IMR-90 (cell line): ENCODE results near the gene ZNF488. TPM values are rescaled to one million over a fixed set of nuclear protein-coding genes. Genes with fewer than 3 reads are reported as not detected.

Source experiments
- ATAC-seq: fragments of 200-7000 bp; cut with Tn5 transposase; 2 replicates; pipeline ENCODE4 v1.9.1; 2020; ENCODE audit warnings: low read depth, mild to moderate bottlenecking, moderate library complexity
- BruUV-seq: library from RNA; stranded (reverse); fragments of 400-500 nt; replicated peaks from 2 replicates; lab custom pipeline; 2021; lab: Mats Ljungman, UMichigan
- CTCF ChIA-PET: fragments of 300-600 bp; formaldehyde crosslinking; extraction: SDS; loops from one replicate; lab custom pipeline; 2021; ENCODE audit warnings: antibody characterized with exemption; lab: Yijun Ruan, JAX
- POLR2A ChIA-PET: fragments of 300-600 bp; sonication (Branson Sonifier 250); formaldehyde crosslinking; loops from one replicate; lab custom pipeline; 2022; ENCODE audit warnings: antibody characterized with exemption; ENCODE audit not compliant: unreplicated experiment; lab: Charles Lee
- DNase-seq: peaks from one replicate; pipeline ENCODE4 v3.0.0; 2013
- H2AFZ ChIP-seq: replicated peaks from 2 replicates; pipeline ENCODE3; 2013; ENCODE audit warnings: low read length, mild to moderate bottlenecking; ENCODE audit not compliant: poor library complexity
- H2AK5ac ChIP-seq: 2 replicates; pipeline ENCODE4 v1.6.1; 2013; ENCODE audit warnings: low read depth, low read length, inconsistent platforms
- H2AK9ac ChIP-seq: replicated peaks from 2 replicates; pipeline ENCODE3; 2013; ENCODE audit warnings: mild to moderate bottlenecking, low read depth, low read length, moderate library complexity; ENCODE audit not compliant: poor library complexity
- H2BK120ac ChIP-seq: 2 replicates; pipeline ENCODE4 v1.6.1; 2013; ENCODE audit warnings: low read depth, low read length, inconsistent platforms
- H2BK15ac ChIP-seq: 3 replicates; pipeline ENCODE4 v1.6.1; 2013; ENCODE audit warnings: low read depth, low read length, inconsistent platforms
- H2BK20ac ChIP-seq: 2 replicates; pipeline ENCODE4 v1.6.1; 2013; ENCODE audit warnings: low read depth, mild to moderate bottlenecking, inconsistent platforms, low read length, moderate library complexity
- H2BK5ac ChIP-seq: 2 replicates; pipeline ENCODE4 v1.6.1; 2013; ENCODE audit warnings: mild to moderate bottlenecking, low read depth, low read length, inconsistent platforms; ENCODE audit not compliant: poor library complexity, severe bottlenecking
- H3K14ac ChIP-seq: replicated peaks from 2 replicates; pipeline ENCODE4 v1.6.1; 2013; ENCODE audit warnings: low read depth, low read length, inconsistent platforms
- H3K18ac ChIP-seq: 2 replicates; pipeline ENCODE4 v1.6.1; 2013; ENCODE audit warnings: low read depth, low read length, control low read depth
- H3K23ac ChIP-seq: 2 replicates; pipeline ENCODE4 v1.6.1; 2013; ENCODE audit warnings: low read depth, low read length, inconsistent platforms
- H3K27ac ChIP-seq: 2 replicates; pipeline ENCODE4 v1.5.1; 2013; ENCODE audit warnings: mild to moderate bottlenecking, control low read depth, low read length; ENCODE audit not compliant: insufficient read depth
- H3K27me3 ChIP-seq: 2 replicates; pipeline ENCODE4 v1.6.1; 2013; ENCODE audit warnings: low read length; ENCODE audit not compliant: control insufficient read depth, insufficient read depth
- H3K36me3 ChIP-seq: 2 replicates; pipeline ENCODE4 v1.6.1; 2013; ENCODE audit warnings: low read length, mixed read lengths; ENCODE audit not compliant: control insufficient read depth, insufficient read depth
- H3K4ac ChIP-seq: 2 replicates; pipeline ENCODE4 v1.6.1; 2013; ENCODE audit warnings: low read depth, low read length, inconsistent platforms
- H3K4me1 ChIP-seq: 2 replicates; pipeline ENCODE4 v1.6.1; 2013; ENCODE audit warnings: low read length, mixed read lengths; ENCODE audit not compliant: control insufficient read depth, insufficient read depth
- H3K4me2 ChIP-seq: 2 replicates; pipeline ENCODE4 v1.6.1; 2013; ENCODE audit warnings: low read depth, mild to moderate bottlenecking, control low read depth, low read length, moderate library complexity
- H3K4me3 ChIP-seq: 2 replicates; pipeline ENCODE4 v1.5.1; 2013; ENCODE audit warnings: low read depth, mild to moderate bottlenecking, control low read depth, low read length, moderate library complexity; ENCODE audit not compliant: insufficient read depth
- H3K56ac ChIP-seq: 2 replicates; pipeline ENCODE4 v1.6.1; 2013; ENCODE audit warnings: low read length, inconsistent platforms; ENCODE audit not compliant: insufficient read depth; ENCODE audit errors: extremely low read depth
- H3K79me1 ChIP-seq, 2 experiments: 2 replicates each; pipeline ENCODE4 v1.6.1; 2013; ENCODE audit warnings: low read length in 2 of 2, inconsistent platforms in 1 of 2, low read depth in 1 of 2
- H3K9ac ChIP-seq: 2 replicates; pipeline ENCODE4 v1.6.1; 2013; ENCODE audit warnings: low read depth, low read length, control low read depth
- H3K9me1 ChIP-seq: 2 replicates; pipeline ENCODE4 v1.6.1; 2013; ENCODE audit warnings: low read length, inconsistent platforms; ENCODE audit not compliant: insufficient read depth
- H3K9me3 ChIP-seq: 2 replicates; pipeline ENCODE4 v1.6.1; 2013; ENCODE audit warnings: low read length; ENCODE audit not compliant: control insufficient read depth, insufficient read depth
- H4K20me1 ChIP-seq: 2 replicates; pipeline ENCODE4 v1.6.1; 2013; ENCODE audit warnings: low read length, inconsistent platforms; ENCODE audit not compliant: insufficient read depth
- H4K5ac ChIP-seq: 2 replicates; pipeline ENCODE4 v1.6.1; 2013; ENCODE audit warnings: mild to moderate bottlenecking, low read depth, low read length, control low read depth
- H4K8ac ChIP-seq, 2 experiments: 2 replicates each; pipeline ENCODE4 v1.6.1; 2013; ENCODE audit warnings: low read depth in 2 of 2, low read length in 2 of 2, control low read depth in 1 of 2, inconsistent platforms in 1 of 2
- H4K91ac ChIP-seq: 2 replicates; pipeline ENCODE4 v1.6.1; 2013; ENCODE audit warnings: low read depth, low read length, inconsistent platforms; ENCODE audit not compliant: insufficient read depth
- MXI1 ChIP-seq: IDR thresholded peaks from 2 replicates; pipeline ENCODE4 v1.6.1; 2012; ENCODE audit warnings: low read depth, mild to moderate bottlenecking, low read length, moderate library complexity, borderline replicate concordance
- NFE2L2 ChIP-seq: fragments of 150-350 bp; IDR thresholded peaks from 2 replicates; pipeline ENCODE4 v1.6.1; 2016; ENCODE audit warnings: low read depth, mild to moderate bottlenecking, low read length
- WGBS, 2 experiments: methylation state at CpG; one replicate each; pipeline versions ENCODE4 v1.1.5 to v1.1.7; 2013; ENCODE audit warnings: missing lambda C conversion rate in 2 of 2; ENCODE audit not compliant: insufficient read length in 1 of 2; ENCODE audit errors: extremely low coverage in 2 of 2; 5-methylcytosine and 5-hydroxymethylcytosine counted together
- dilution Hi-C: fragments of 300-500 bp; cut with HindIII; formaldehyde crosslinking; loops from one replicate; pipeline ENCODE4 v1.14.3; 2018; ENCODE audit warnings: low sequenced_read_pairs; ENCODE audit not compliant: unreplicated experiment
- in situ Hi-C: fragments of 300-500 bp; cut with MboI; formaldehyde crosslinking; loops from 3 replicates; pipeline ENCODE4 v1.14.3; 2019; ENCODE audit warnings: low sequenced_read_pairs, inconsistent platforms, mixed read lengths
- intact Hi-C: fragments of 100-400 bp; cut with micrococcal nuclease; formaldehyde crosslinking; loops from 2 replicates; pipeline ENCODE4 v1.10.0; 2022
- polyA plus RNA-seq, 3 experiments: library from polyadenylated mRNA; depleted of rRNA; stranded (reverse); fragments of >200 nt; gene quantifications; 2 replicates each; pipeline ENCODE4 v1.2.3, GENCODE V29; 2012; ENCODE audit warnings: low replicate concordance in 1 of 3
- total RNA-seq: library from RNA; depleted of rRNA; stranded (reverse); fragments of >200 nt; gene quantifications from 2 replicates; pipeline ENCODE4 v1.2.3, GENCODE V29; 2012

ZNF488 gene
- total and polyA plus RNA-seq, 2 of the 4 experiments (the other 2 are of a cell fraction): under 0.01 to 0.14 TPM

GRCh38 chr10:47366731-47367460 is 17.2 kb downstream of the ZNF488 start:
- Histone ChIP-seq H4K91ac (no peak overlapping the region), H3K79me1 (no peaks in the 10 kb centered on the region), H3K14ac (no peak overlapping the region), H2BK120ac (no peak overlapping the region), H3K36me3 (no peaks in the 10 kb centered on the region), H3K18ac (no peak overlapping the region), H3K27me3 (peaks cover 42% of the 10 kb centered on the region), H4K20me1 (no peaks in the 10 kb centered on the region), H3K4ac (no peak overlapping the region), H2BK5ac (no peak overlapping the region), H4K5ac (no peak overlapping the region), H3K27ac (no peak overlapping the region), H3K56ac (no peak overlapping the region), H3K4me2 (no peak overlapping the region), H2AK9ac (no peak overlapping the region), H2BK20ac (no peak overlapping the region), H2AK5ac (no peak overlapping the region), H3K9me1 (no peaks in the 10 kb centered on the region; the same call in 1 of the 2 replicates), H4K8ac (no peak overlapping the region), H3K23ac (no peak overlapping the region), H3K9ac (no peak overlapping the region), H2AFZ (no peak overlapping the region), H3K4me1 (no peaks in the 10 kb centered on the region), H3K9me3 (no peaks in the 10 kb centered on the region), H3K4me3 (no peak overlapping the region), H2BK15ac (no peak overlapping the region)
- ChIA-PET CTCF (no interaction called here), POLR2A (no interaction called here)
- DNase-seq: no peak
- 100% methylated on average over 2 of the region's 8 CpGs; no CpG with 5 or more reads in 1 of the 2 experiments for WGBS, 2 experiments
- no peak for TF ChIP-seq MXI1
- no peak for TF ChIP-seq NFE2L2
- dilution Hi-C loops (no loop called here), in situ Hi-C loops (no loop called here), intact Hi-C loops (no loop called here)
- no peak for ATAC-seq
- BruUV-seq: no TSS peak
